Heart left ventricle (tissue), 13 donors: ENCODE data around the gene NFAT5.

ENCODE experiments used
- CTCF ChIP-seq, 12 donors: fragments of 200-600 bp; sonication (generic) in 4 of 12; IDR thresholded peaks; one replicate each; pipeline versions ENCODE4 v1.5.0 to v1.8.0; 2018 to 2022; ENCODE audit warnings: antibody characterized with exemption in 12 of 12, mild to moderate bottlenecking in 5 of 12
- POLR2A ChIP-seq, 2 donors: fragments of 450-650 bp; IDR thresholded peaks; one replicate each; pipeline ENCODE4 v1.6.1; 2017; ENCODE audit warnings: antibody characterized with exemption in 2 of 2, mild to moderate bottlenecking in 2 of 2, moderate library complexity in 2 of 2
- donor health status: ischemic (EF 13 %, LVEDD 7.1; RV severe dilation, severe dysfunction).
- donor health status: DM: no; HTN: yes; CAD: no.
- donor health status: DM: no; HTN: no; CAD: no.
- donor health status: ischemic (EF 25% LVEDD 6.9; RV normal size, moderate dysfunction).
- donor health status: ischemic (EF 25% LVEDD 5.7; RV mildly dilated, moderate dysfunction).
- donor health status: ischemic (EF 35%, LVEDD 5.7; RV mildly dilated, moderate dysfunction).
- donor health status: nonischemic (EF 11% LVEDD 7.7; RV severe dilation, severe dysfunction).
- donor health status: DM: yes; HTN: yes; CAD: no.
- donor health status: PGD.
- donor health status: ischemic (EF 29% LVEDD 5.4; RV normal size, mild dysfunction).
- donor health status: nonischemic (EF 23%, LVEDD 6.1; RV moderate dilation, normal function).

- no peak for TF ChIP-seq CTCF (IDR thresholded peaks at IDR 0.05)
- no peak for TF ChIP-seq POLR2A (IDR thresholded peaks at IDR 0.05)
Observed at GRCh38 chr16:69626256-69626655, 60.5 kb downstream of the NFAT5 start.
